Spinal cord (tissue), 10 donors: ENCODE results near the gene OVOL3. TPM values are rescaled to one million over a fixed set of nuclear protein-coding genes. Genes with fewer than 3 reads are reported as not detected.

Experiments
- DNase-seq, 6 donors: peaks; one replicate each; pipeline versions ENCODE4 v3.0.0 to v3.0.0-alpha.2; 2013 to 2015; ENCODE audit warnings: low spot score in 6 of 6, low read depth in 4 of 6
- H3K27ac ChIP-seq: one replicate; pipeline ENCODE4 v1.5.1; 2013; ENCODE audit warnings: low read depth, low read length, control low read depth
- H3K27me3 ChIP-seq: one replicate; pipeline ENCODE4 v1.6.1; 2013; ENCODE audit warnings: low read length; ENCODE audit not compliant: control insufficient read depth, insufficient read depth
- H3K36me3 ChIP-seq: one replicate; pipeline ENCODE4 v1.6.1; 2013; ENCODE audit warnings: low read length; ENCODE audit not compliant: control insufficient read depth, insufficient read depth
- H3K4me1 ChIP-seq: one replicate; pipeline ENCODE4 v1.6.1; 2013; ENCODE audit warnings: low read length; ENCODE audit not compliant: control insufficient read depth, insufficient read depth
- H3K4me3 ChIP-seq: one replicate; pipeline ENCODE4 v1.5.1; 2013; ENCODE audit warnings: low read depth, low read length, control low read depth
- H3K9me3 ChIP-seq: one replicate; pipeline ENCODE4 v1.6.1; 2013; ENCODE audit warnings: low read length; ENCODE audit not compliant: control insufficient read depth, insufficient read depth
- WGBS: methylation state at CpG from one replicate; pipeline ENCODE4 v1.1.5; 2013; ENCODE audit warnings: missing lambda C conversion rate; ENCODE audit not compliant: insufficient coverage; 5-methylcytosine and 5-hydroxymethylcytosine counted together
- polyA plus RNA-seq, 2 donors: library from polyadenylated mRNA; unstranded; fragments of 120-200 nt; gene quantifications; one replicate each; pipeline ENCODE4 v1.2.1, GENCODE V29; 2013; ENCODE audit not compliant: insufficient read length in 2 of 2
- total RNA-seq, 2 donors: library from RNA; depleted of rRNA in 1 of 2; stranded (reverse); fragments of 120-200 nt in 1 of 2; fragments of >200 nt in 1 of 2; gene quantifications; one replicate each; pipeline versions ENCODE4 v1.2.3 to v1.2.4, GENCODE V29; 2013 to 2014
- donor health status: healthy.

OVOL3 gene
- total and polyA plus RNA-seq, 4 donors, result 0.56 TPM; not detected in 3

DNA sequence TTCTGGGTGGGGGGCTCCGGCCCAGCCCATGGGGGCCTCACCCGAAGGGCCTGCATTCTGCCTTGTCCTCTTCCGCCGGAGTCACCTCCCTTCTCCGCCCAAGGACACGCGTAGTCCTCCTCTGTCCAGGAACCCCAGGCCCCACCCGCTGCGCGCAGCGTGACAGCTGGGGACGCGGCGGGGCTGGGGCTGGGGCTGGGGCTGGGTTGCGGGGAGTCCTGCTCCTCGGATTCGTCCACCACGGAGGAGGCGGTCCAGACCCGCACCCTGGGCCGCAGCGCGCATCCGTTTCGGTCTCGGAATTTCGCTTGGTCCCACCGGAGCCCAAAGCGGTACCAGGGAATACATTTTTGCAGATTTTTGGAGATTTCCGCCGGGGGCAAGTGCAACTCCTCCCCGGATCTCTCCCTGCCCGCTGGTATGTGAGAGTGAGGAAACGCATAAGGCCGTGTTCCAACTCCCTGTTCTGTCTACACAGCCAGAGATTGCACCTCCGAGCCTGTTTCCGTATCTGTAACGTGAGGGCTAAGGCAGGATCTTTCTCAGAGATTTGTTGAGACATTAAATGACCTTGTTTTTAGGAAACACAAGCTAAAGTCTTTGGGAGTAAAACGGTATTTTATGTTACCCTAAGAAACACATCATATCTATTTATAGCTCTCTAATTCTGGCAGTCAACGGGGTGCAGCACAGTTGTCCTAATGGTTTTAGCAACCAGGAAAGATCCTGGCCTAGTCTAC is 41.6 kb downstream of the OVOL3 start, which contains the start of gene COX7A1:
COX7A1 (minus strand) TSS at position 96 of the 740 bp plus-strand sequence; CDS start at position 56, 40 bp downstream.
- H3K27ac ChIP-seq, result peak within 1 kb of the TSS; percentile 81
- peaks cover 52% of the 10 kb centered on the region for H3K36me3 ChIP-seq
- WGBS, result 29% methylated on average over 33 of the region's 40 CpGs
- H3K27me3 ChIP-seq, result no peaks in the 10 kb centered on the region
- peaks cover 13% of the 10 kb centered on the region for H3K4me1 ChIP-seq
- no peaks in the 10 kb centered on the region for H3K9me3 ChIP-seq
- peak in 2 of 6 donors; percentile 15 to 36 for DNase-seq
- H3K4me3 ChIP-seq, result peak within 1 kb of the TSS; percentile 45

DNA sequence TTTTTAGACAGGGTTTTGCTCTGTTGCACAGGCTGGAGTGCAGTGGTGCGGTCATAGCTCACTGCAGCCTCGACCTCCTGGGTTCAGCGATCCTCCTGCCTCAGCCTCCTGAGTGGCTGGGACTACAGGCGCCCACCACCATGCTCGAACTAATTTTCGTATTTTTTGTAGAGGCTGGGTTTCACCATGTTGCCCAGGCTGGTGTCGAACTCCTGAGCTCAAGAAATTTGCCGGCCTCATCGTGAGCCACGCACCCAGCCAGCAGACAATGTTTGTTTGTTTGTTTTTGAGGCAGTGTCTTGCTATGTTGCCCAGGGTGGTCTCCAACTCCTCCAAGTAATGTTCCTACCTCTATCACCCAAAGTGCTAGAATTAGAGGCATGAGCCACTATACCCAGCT is 42.2 kb downstream of the OVOL3 start:
- Histone ChIP-seq H3K9me3 (no peaks in the 10 kb centered on the region), H3K27ac (peak overlapping the region; percentile 81), H3K4me3 (no peak overlapping the region), H3K27me3 (no peaks in the 10 kb centered on the region), H3K36me3 (peaks cover 46% of the 10 kb centered on the region), H3K4me1 (peaks cover 13% of the 10 kb centered on the region)
- DNase-seq, result no peak
- 100% methylated on average over 7 of the region's 10 CpGs for WGBS

DNA sequence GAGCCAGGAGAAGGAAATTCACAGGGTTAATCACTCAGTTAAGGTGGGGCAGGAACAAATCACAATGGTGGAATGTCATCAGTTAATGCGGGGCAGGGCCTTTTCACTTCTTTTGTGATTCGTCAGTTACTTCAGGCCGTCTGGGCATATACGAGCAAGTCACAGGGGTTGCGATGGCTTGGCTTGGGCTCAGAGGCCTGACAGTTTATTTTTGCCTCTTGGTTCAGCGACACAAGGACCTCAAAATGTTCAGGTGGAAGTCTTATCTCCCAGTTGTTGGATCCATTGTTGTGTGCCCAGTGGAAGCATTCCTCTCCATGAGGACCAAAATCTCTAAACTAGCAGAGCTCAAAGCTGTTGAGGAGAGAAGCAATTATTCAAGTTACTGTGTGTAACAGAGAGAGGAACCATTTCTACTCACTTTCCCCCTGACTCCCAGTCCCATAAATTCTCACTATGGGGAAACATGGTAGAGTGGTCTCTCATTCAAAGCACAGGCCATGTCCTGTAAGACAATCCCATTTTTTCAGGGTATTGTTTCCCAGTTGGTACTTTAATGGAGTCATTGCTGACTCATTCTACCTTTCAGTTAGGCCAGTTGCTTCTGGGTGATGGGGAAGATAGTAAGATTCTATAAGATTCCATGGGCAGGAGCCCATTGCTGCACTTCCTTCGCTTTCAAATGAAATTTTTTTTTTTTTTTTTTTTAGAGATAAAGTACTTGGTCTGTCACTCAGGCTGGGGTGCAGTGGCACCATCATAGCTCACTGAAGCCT is 50.1 kb downstream of the OVOL3 start:
- Histone ChIP-seq H3K36me3 (peaks cover 2% of the 10 kb centered on the region), H3K9me3 (no peaks in the 10 kb centered on the region), H3K4me3 (no peak overlapping the region), H3K4me1 (no peaks in the 10 kb centered on the region), H3K27ac (no peak overlapping the region), H3K27me3 (no peaks in the 10 kb centered on the region)
- DNase-seq, result no peak
- WGBS, result 77% methylated on average over 6 of the region's 7 CpGs

Other genes starting within 250 kb of the OVOL3 start
- gene APLP1, start 242.6 kb upstream of the OVOL3 start, total RNA-seq, result 100 to 1,000 TPM; 205 to 237 TPM
- 1,000 to 10,000 TPM; 1,021 to 1,097 TPM for gene APLP1, start 242.6 kb upstream of the OVOL3 start, polyA plus RNA-seq
- 1 to 10 TPM; 6.4 to 6.8 TPM for gene NFKBID, start 210.6 kb upstream of the OVOL3 start, total RNA-seq
- 10 to 100 TPM in 1 of 2 donors, 1 to 10 TPM in 1; 4.9 to 10.6 TPM for gene NFKBID, start 210.6 kb upstream of the OVOL3 start, polyA plus RNA-seq
- gene HCST, start 208.6 kb upstream of the OVOL3 start, total RNA-seq, result 1 to 10 TPM; 1.9 to 3.5 TPM
- gene HCST, start 208.6 kb upstream of the OVOL3 start, polyA plus RNA-seq, result 1 to 10 TPM; 3.7 to 4.0 TPM
- 10 to 100 TPM; 14.1 to 34.1 TPM for gene TYROBP, start 202.8 kb upstream of the OVOL3 start, total RNA-seq
- gene TYROBP, start 202.8 kb upstream of the OVOL3 start, polyA plus RNA-seq, result 10 to 100 TPM; 25.8 to 32.4 TPM
- 1 to 10 TPM; 5.5 to 6.6 TPM for gene LRFN3, start 174.8 kb upstream of the OVOL3 start, total RNA-seq
- 10 to 100 TPM; 45.0 to 47.8 TPM for gene LRFN3, start 174.8 kb upstream of the OVOL3 start, polyA plus RNA-seq
- gene SDHAF1, start 116.0 kb upstream of the OVOL3 start, total RNA-seq, result 10 to 100 TPM; 11.4 to 27.5 TPM
- gene SDHAF1, start 116.0 kb upstream of the OVOL3 start, polyA plus RNA-seq, result 10 to 100 TPM; 25.3 to 27.3 TPM
- gene SYNE4, start 102.3 kb upstream of the OVOL3 start, total RNA-seq, result 1 to 10 TPM in 1 of 2 donors, under 1 TPM in 1; 0.79 to 1.4 TPM
- gene SYNE4, start 102.3 kb upstream of the OVOL3 start, polyA plus RNA-seq, result 1 to 10 TPM; 6.8 to 7.1 TPM
- gene ALKBH6, start 96.9 kb upstream of the OVOL3 start, total RNA-seq, result 10 to 100 TPM; 12.6 to 14.3 TPM
- gene ALKBH6, start 96.9 kb upstream of the OVOL3 start, polyA plus RNA-seq, result 10 to 100 TPM; 22.5 to 29.2 TPM
- gene CLIP3, start 78.3 kb upstream of the OVOL3 start, total RNA-seq, result 10 to 100 TPM; 25.2 to 53.4 TPM
- gene CLIP3, start 78.3 kb upstream of the OVOL3 start, polyA plus RNA-seq, result 100 to 1,000 TPM; 294 to 331 TPM
- gene THAP8, start 56.9 kb upstream of the OVOL3 start, total RNA-seq, result 1 to 10 TPM; 3.1 to 6.6 TPM
- gene THAP8, start 56.9 kb upstream of the OVOL3 start, polyA plus RNA-seq, result 10 to 100 TPM; 16.9 to 17.1 TPM
- gene WDR62, start 56.2 kb upstream of the OVOL3 start, total RNA-seq, result 1 to 10 TPM; 2.1 to 3.1 TPM
- 1 to 10 TPM; 4.8 to 6.6 TPM for gene WDR62, start 56.2 kb upstream of the OVOL3 start, polyA plus RNA-seq
- 100 to 1,000 TPM in 1 of 2 donors, 10 to 100 TPM in 1; 68.3 to 130 TPM for gene POLR2I, start 3.7 kb downstream of the OVOL3 start, total RNA-seq
- gene POLR2I, start 3.7 kb downstream of the OVOL3 start, polyA plus RNA-seq, result 100 to 1,000 TPM; 104 to 113 TPM
- gene TBCB, start 4.3 kb downstream of the OVOL3 start, total RNA-seq, result 100 to 1,000 TPM; 184 to 278 TPM
- gene TBCB, start 4.3 kb downstream of the OVOL3 start, polyA plus RNA-seq, result 100 to 1,000 TPM; 336 to 343 TPM
- gene CAPNS1, start 28.9 kb downstream of the OVOL3 start, total RNA-seq, result 100 to 1,000 TPM; 200 to 421 TPM
- gene CAPNS1, start 28.9 kb downstream of the OVOL3 start, polyA plus RNA-seq, result 100 to 1,000 TPM; 486 to 515 TPM
- gene COX7A1, start 41.3 kb downstream of the OVOL3 start, total RNA-seq, result 10 to 100 TPM in 1 of 2 donors, 1 to 10 TPM in 1; 5.8 to 20.5 TPM
- 10 to 100 TPM in 1 of 2 donors, 1 to 10 TPM in 1; 9.7 to 22.2 TPM for gene COX7A1, start 41.3 kb downstream of the OVOL3 start, polyA plus RNA-seq
- gene ZNF565, start 103.5 kb downstream of the OVOL3 start, total RNA-seq, result 10 to 100 TPM; 12.1 to 12.9 TPM
- gene ZNF565, start 103.5 kb downstream of the OVOL3 start, polyA plus RNA-seq, result 10 to 100 TPM in 1 of 2 donors, 1 to 10 TPM in 1; 9.7 to 11.0 TPM
- gene ZNF146, start 104.0 kb downstream of the OVOL3 start, total RNA-seq, result 10 to 100 TPM; 86.3 to 93.2 TPM
- gene ZNF146, start 104.0 kb downstream of the OVOL3 start, polyA plus RNA-seq, result 10 to 100 TPM; 64.1 to 81.3 TPM